Adrenal gland (tissue), 12 donors: ENCODE results near the gene SCN1A. TPM values are rescaled to one million over a fixed set of nuclear protein-coding genes. Genes with fewer than 3 reads are reported as not detected.

Source experiments
- DNase-seq, 7 donors: peaks; one replicate each; pipeline ENCODE4 v3.0.0-alpha.2; 2019 to 2020
- H3K27ac ChIP-seq, 5 donors: fragments of 200-600 bp; sonication (generic) in 4 of 5; 1 replicate in 3 of 5; 2 replicates in 2 of 5; pipeline versions ENCODE4 v1.5.1 to v1.8.0; 2016 to 2020; ENCODE audit warnings: mild to moderate bottlenecking in 1 of 5
- H3K27me3 ChIP-seq: fragments of 200-600 bp; 2 replicates; pipeline ENCODE4 v1.8.0; 2021
- H3K36me3 ChIP-seq, 2 donors: fragments of 200-600 bp; replicated peaks in 1 of 2; 1 replicate in 1 of 2; 2 replicates in 1 of 2; pipeline versions ENCODE4 v1.5.1 to v1.8.0; 2018 to 2022
- H3K4me1 ChIP-seq, 2 donors: fragments of 200-600 bp; replicated peaks in 1 of 2; 1 replicate in 1 of 2; 2 replicates in 1 of 2; pipeline versions ENCODE4 v1.5.1 to v1.8.0; 2018 to 2021
- H3K4me3 ChIP-seq, 4 donors: fragments of 200-600 bp; sonication (generic) in 3 of 4; one replicate each; pipeline ENCODE4 v1.5.1; 2016 to 2018
- H3K9me3 ChIP-seq, 3 donors: fragments of 200-600 bp; sonication (generic) in 1 of 3; replicated peaks in 1 of 3; 1 replicate in 2 of 3; 2 replicates in 1 of 3; pipeline versions ENCODE4 v1.5.1 to v1.8.0; 2016 to 2021
- POLR2A ChIP-seq, 2 donors: fragments of 450-650 bp; IDR thresholded peaks; one replicate each; pipeline ENCODE4 v1.6.1; 2017; ENCODE audit warnings: antibody characterized with exemption in 2 of 2, mild to moderate bottlenecking in 2 of 2, moderate library complexity in 1 of 2
- WGBS, 4 donors: extraction: QIAGEN DNeasy Blood & Tissue Kit in 2 of 4; methylation state at CpG; one replicate each; pipeline versions ENCODE4 v1.1.5 to v1.1.7; 2013 to 2017; 5-methylcytosine and 5-hydroxymethylcytosine counted together
- intact Hi-C, 2 donors: fragments of 100-400 bp; cut with DNase I; formaldehyde crosslinking; loops; one replicate each; pipeline versions ENCODE4 v1.14.1 to v1.15.0; 2022 to 2023
- polyA plus RNA-seq, 3 donors: library from polyadenylated mRNA; stranded (reverse); fragments of 200-250 nt in 2 of 3; fragments of 350-450 nt in 1 of 3; fragmentation: Illumina TruSeq in 1 of 3; extraction: RNeasy Lipid Tissue Mini Kit (QIAGEN cat#74804) in 1 of 3; gene quantifications; one replicate each; pipeline ENCODE4 v1.2.3, GENCODE V29; 2013 to 2014
- total RNA-seq, 9 donors: library from RNA; depleted of rRNA in 4 of 9; stranded (reverse); fragments of >200 nt in 4 of 9; fragments of 120-200 nt in 1 of 9; fragmentation: NEBNext Ultra II Directional in 1 of 9; extraction: Animal tissue kit (Norgen Biotek cat#: 25700) in 1 of 9; gene quantifications; one replicate each; pipeline versions ENCODE4 v1.1.0 to v1.2.4, GENCODE V29; 2013 to 2023
- TF ChIP-seq, protein P1 (sequence below), 6 experiments: fragments of 450-650 bp in 4 of 6; fragments of 200-600 bp in 2 of 6; sonication (generic) in 1 of 6; IDR thresholded peaks; 1 replicate in 5 of 6; 2 replicates in 1 of 6; pipeline versions ENCODE4 v1.5.1 to v1.8.0; 2016 to 2021; ENCODE audit warnings: antibody characterized with exemption in 6 of 6, mild to moderate bottlenecking in 2 of 6, moderate library complexity in 1 of 6
- donor health status: healthy with polysubstance abuse.
- donor health status: Bipolar disorder and iron deficiency.
- donor health status: DM: yes; HTN: yes; CAD: no.
- donor health status: DM: no; HTN: no; CAD: no.
- donor health status: DM: no; HTN: no; CAD: no.
- donor health status: DM: yes; HTN: yes; CAD: no.

Gene SCN1A
- total and polyA plus RNA-seq, 12 donors: 0.07 to 8.9 (median 0.22) TPM; not detected in 4

DNA sequence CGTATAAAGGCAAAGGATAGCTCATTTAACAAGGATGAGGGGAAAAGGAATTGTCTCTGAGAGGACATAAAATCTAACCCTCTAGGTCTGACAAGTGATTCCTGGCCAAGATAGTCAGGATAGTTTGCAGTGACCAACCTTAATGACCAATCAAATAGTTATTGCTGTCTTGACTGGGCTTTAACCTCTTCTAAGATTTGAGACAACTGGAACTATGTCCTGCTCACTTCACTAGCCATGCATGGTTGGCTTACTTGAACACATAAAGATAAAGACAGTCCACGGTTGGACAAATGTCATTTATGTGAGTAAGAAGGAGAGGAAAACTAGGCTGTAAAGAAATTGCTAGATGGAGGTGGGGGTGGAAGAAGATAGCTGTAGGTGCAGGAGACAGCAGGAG is 53.8 kb downstream of the SCN1A start:
- Histone ChIP-seq H3K36me3 (no peaks in the 10 kb centered on the region), H3K27ac (no peak overlapping the region), H3K4me3 (no peak overlapping the region), H3K9me3 (no peaks in the 10 kb centered on the region), H3K27me3 (no peaks in the 10 kb centered on the region), H3K4me1 (no peaks in the 10 kb centered on the region)
- WGBS, 4 donors: 58 to 84% (median 72%) methylated on average over 2 of the region's 2 CpGs
- TF ChIP-seq, protein P1, sequence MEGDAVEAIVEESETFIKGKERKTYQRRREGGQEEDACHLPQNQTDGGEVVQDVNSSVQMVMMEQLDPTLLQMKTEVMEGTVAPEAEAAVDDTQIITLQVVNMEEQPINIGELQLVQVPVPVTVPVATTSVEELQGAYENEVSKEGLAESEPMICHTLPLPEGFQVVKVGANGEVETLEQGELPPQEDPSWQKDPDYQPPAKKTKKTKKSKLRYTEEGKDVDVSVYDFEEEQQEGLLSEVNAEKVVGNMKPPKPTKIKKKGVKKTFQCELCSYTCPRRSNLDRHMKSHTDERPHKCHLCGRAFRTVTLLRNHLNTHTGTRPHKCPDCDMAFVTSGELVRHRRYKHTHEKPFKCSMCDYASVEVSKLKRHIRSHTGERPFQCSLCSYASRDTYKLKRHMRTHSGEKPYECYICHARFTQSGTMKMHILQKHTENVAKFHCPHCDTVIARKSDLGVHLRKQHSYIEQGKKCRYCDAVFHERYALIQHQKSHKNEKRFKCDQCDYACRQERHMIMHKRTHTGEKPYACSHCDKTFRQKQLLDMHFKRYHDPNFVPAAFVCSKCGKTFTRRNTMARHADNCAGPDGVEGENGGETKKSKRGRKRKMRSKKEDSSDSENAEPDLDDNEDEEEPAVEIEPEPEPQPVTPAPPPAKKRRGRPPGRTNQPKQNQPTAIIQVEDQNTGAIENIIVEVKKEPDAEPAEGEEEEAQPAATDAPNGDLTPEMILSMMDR (IDR thresholded peaks at IDR 0.05): no peak
- no peak for TF ChIP-seq POLR2A (IDR thresholded peaks at IDR 0.05)
- DNase-seq: no peak
- intact Hi-C loops: no loop called here

DNA sequence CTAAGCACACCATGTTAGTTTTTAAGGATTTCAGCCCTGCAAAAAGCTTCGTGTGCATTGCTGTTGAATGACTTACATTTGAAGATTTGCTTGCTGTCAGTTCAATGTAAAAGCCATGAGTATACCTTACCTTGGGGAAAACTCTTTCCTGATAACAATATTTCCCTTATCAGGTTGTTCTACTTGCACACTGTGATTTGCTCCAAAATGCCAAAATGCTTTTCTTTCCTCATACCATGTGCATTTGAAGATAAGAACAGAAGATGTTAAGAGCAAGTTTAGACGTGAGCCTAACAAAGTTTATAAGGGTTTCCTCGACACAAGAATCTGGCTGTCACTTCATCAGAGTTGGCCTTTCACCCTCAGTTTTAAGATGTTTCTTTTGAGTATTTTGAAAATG is 57.6 kb downstream of the SCN1A start:
- no peak for DNase-seq
- Histone ChIP-seq H3K27ac (no peak overlapping the region), H3K27me3 (no peaks in the 10 kb centered on the region), H3K4me3 (no peak overlapping the region), H3K4me1 (no peaks in the 10 kb centered on the region), H3K9me3 (no peaks in the 10 kb centered on the region), H3K36me3 (no peaks in the 10 kb centered on the region)
- 52 to 64% (median 56%) methylated on average over 3 of the region's 3 CpGs for WGBS, 4 donors
- TF ChIP-seq POLR2A (IDR thresholded peaks at IDR 0.05): no peak
- TF ChIP-seq, protein P1 (IDR thresholded peaks at IDR 0.05): no peak
- intact Hi-C loops: no loop called here

DNA sequence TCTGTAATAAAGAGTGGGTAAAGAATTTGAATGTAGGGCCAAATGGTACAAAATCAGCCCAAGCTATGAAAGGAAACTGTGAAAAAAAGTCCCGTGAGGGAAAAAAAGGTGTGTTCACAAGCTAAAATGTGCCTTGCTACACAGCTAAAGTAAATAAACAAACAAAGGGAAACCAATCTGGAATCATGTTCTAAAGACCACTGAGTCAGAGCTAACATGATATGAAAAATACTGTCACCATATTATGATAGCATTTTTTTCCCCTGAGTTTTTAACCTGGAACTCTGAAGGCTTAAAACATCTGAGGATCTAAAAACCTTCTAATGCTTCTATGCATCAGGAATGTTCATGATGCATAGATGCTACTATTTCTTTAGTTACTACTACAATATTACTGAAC is 58.8 kb downstream of the SCN1A start:
- intact Hi-C loops: no loop called here
- H3K9me3 ChIP-seq: no peaks in the 10 kb centered on the region
- H3K4me3 ChIP-seq: no peak overlapping the region
- no peaks in the 10 kb centered on the region for H3K27me3 ChIP-seq
- 44 to 71% (median 61%) methylated on average over 1 of the region's 1 CpG for WGBS, 4 donors
- no peak overlapping the region for H3K27ac ChIP-seq
- TF ChIP-seq POLR2A (IDR thresholded peaks at IDR 0.05): no peak
- TF ChIP-seq, protein P1 (IDR thresholded peaks at IDR 0.05): no peak
- H3K36me3 ChIP-seq: no peaks in the 10 kb centered on the region
- no peak for DNase-seq
- no peaks in the 10 kb centered on the region for H3K4me1 ChIP-seq

DNA sequence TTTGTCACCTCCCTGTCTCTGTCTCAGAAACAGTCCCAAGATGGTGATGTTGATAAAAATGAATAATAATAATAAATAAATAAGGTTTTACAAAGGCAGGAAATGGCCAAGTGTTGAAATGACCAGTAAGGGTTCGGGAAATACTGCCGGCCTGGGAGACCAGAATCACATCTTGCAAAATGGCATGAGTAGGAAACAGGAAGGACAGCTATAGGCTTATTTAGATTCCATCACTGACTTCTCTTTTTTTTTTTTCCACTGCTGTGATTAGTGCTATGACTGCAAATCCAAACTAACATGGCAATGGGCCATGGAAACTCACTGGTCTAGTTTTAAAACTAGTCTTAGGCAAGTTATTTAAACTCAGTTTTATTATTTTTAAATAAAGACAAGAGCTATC is 60.6 kb downstream of the SCN1A start:
- WGBS, 4 donors: 69 to 85% (median 73%) methylated on average over 2 of the region's 2 CpGs
- Histone ChIP-seq H3K9me3 (no peaks in the 10 kb centered on the region), H3K27me3 (no peaks in the 10 kb centered on the region), H3K36me3 (no peaks in the 10 kb centered on the region), H3K4me1 (no peaks in the 10 kb centered on the region), H3K27ac (no peak overlapping the region), H3K4me3 (no peak overlapping the region)
- TF ChIP-seq, protein P1 (IDR thresholded peaks at IDR 0.05): no peak
- no peak for TF ChIP-seq POLR2A (IDR thresholded peaks at IDR 0.05)
- intact Hi-C loops: no loop called here
- DNase-seq: peak in 2 of 7 donors; percentile 7 to 13
